Measurements from ENCODE around the gene PLIN1. TPM values are rescaled to one million over a fixed set of nuclear protein-coding genes. Genes with fewer than 3 reads are reported as not detected.

PLIN1 gene
- total RNA-seq, 1 donor = 0.27 TPM

GRCh38 chr15:89667706-89667960, 11.5 kb downstream of the PLIN1 start:
- no peak for TF ChIP-seq CTCF (IDR thresholded peaks at IDR 0.05; ENCODE audit: insufficient read depth, low read length)
- H3K4me3 ChIP-seq (ENCODE audit: low read depth, low read length) = no peak overlapping the region
- no peak for DNase-seq (ENCODE audit: low read depth)

- no peak for DNase-seq (ENCODE audit: low read depth)
- no peak for TF ChIP-seq CTCF (IDR thresholded peaks at IDR 0.05; ENCODE audit: insufficient read depth, low read length)
- H3K4me3 ChIP-seq (ENCODE audit: low read depth, low read length) = no peak overlapping the region
Observed at GRCh38 chr15:89666858-89667705, 12.1 kb downstream of the PLIN1 start.

- H3K4me3 ChIP-seq (ENCODE audit: low read depth, low read length) = no peak overlapping the region
- DNase-seq (ENCODE audit: low read depth) = no peak
- TF ChIP-seq CTCF (IDR thresholded peaks at IDR 0.05; ENCODE audit: insufficient read depth, low read length) = no peak
Observed at GRCh38 chr15:89666184-89666857, 12.8 kb downstream of the PLIN1 start.

GRCh38 chr15:89665449-89666181, 13.6 kb downstream of the PLIN1 start:
- no peak for TF ChIP-seq CTCF (IDR thresholded peaks at IDR 0.05; ENCODE audit: insufficient read depth, low read length)
- DNase-seq (ENCODE audit: low read depth) = peak; percentile 53
- H3K4me3 ChIP-seq (ENCODE audit: low read depth, low read length) = peak overlapping the region; percentile 35

GRCh38 chr15:89664441-89665350, 14.5 kb downstream of the PLIN1 start:
- TF ChIP-seq CTCF (IDR thresholded peaks at IDR 0.05; ENCODE audit: insufficient read depth, low read length) = no peak
- no peak for DNase-seq (ENCODE audit: low read depth)
- no peak overlapping the region for H3K4me3 ChIP-seq (ENCODE audit: low read depth, low read length)

Measured in fibroblast of the aortic adventitia (primary cell).